ACC112 (cell line): ENCODE data around the gene ZNF433.
"Not testable (repeated sequence)": the region's sequence is repeated elsewhere in the genome, so short reads cannot be mapped to it uniquely, and the experiment has no call there.

Source experiments
- H2AFZ ChIP-seq: fragments of 200-600 bp; sonication (generic); one replicate; pipeline ENCODE4 v1.6.0; 2017; ENCODE audit warnings: antibody characterized with exemption, low read length; ENCODE audit not compliant: unreplicated experiment
- H3K27ac ChIP-seq: fragments of 200-600 bp; sonication (generic); 2 replicates; pipeline ENCODE4 v1.5.1; 2014; ENCODE audit warnings: low read depth, mild to moderate bottlenecking, antibody characterized with exemption, low read length, moderate library complexity
- H3K27me3 ChIP-seq: fragments of 200-600 bp; sonication (generic); 2 replicates; pipeline ENCODE4 v1.6.1; 2014; ENCODE audit warnings: mild to moderate bottlenecking, antibody characterized with exemption, low read length, moderate library complexity, mixed read lengths; ENCODE audit not compliant: insufficient read depth
- H3K36me3 ChIP-seq: fragments of 200-600 bp; sonication (generic); 2 replicates; pipeline ENCODE4 v1.6.1; 2016; ENCODE audit warnings: mild to moderate bottlenecking, antibody characterized with exemption, low read length, moderate library complexity, mixed read lengths; ENCODE audit not compliant: insufficient read depth
- H3K4me1 ChIP-seq: fragments of 200-600 bp; sonication (generic); one replicate; pipeline ENCODE4 v1.6.1; 2016; ENCODE audit warnings: low read length, mixed read lengths; ENCODE audit not compliant: insufficient read depth, unreplicated experiment, control insufficient read depth
- H3K4me3 ChIP-seq: fragments of 200-600 bp; sonication (generic); 2 replicates; pipeline ENCODE4 v1.5.1; 2014; ENCODE audit warnings: mild to moderate bottlenecking, low read depth, low read length
- H3K79me2 ChIP-seq: fragments of 200-600 bp; sonication (generic); one replicate; pipeline ENCODE4 v1.6.0; 2016; ENCODE audit warnings: low read length; ENCODE audit not compliant: control insufficient read depth, unreplicated experiment, insufficient read depth

ZNF433 gene

GRCh38 chr19:12047868-12048267 lies 12.4 kb upstream of the ZNF433 start:
- Histone ChIP-seq H3K36me3 (0 out of 2 replicates have a peak, but pooled peaks cover 9% of the 10 kb centered on the region), H3K27ac (no peak overlapping the region)

GRCh38 chr19:12043752-12044422 lies 8.4 kb upstream of the ZNF433 start:
- Histone ChIP-seq H3K4me1 (no peaks in the 10 kb centered on the region), H3K27ac (no peak overlapping the region), H2AFZ (no peak overlapping the region), H3K4me3 (no peak overlapping the region), H3K36me3 (0 out of 2 replicates have a peak, but pooled peaks cover 9% of the 10 kb centered on the region), H3K27me3 (no peaks in the 10 kb centered on the region), H3K79me2 (no peaks in the 10 kb centered on the region)

More at GRCh38 chr19:12047868-12048267, 12.4 kb upstream of the ZNF433 start:
- no peaks in the 10 kb centered on the region for H3K79me2 ChIP-seq
- no peak overlapping the region for H3K4me3 ChIP-seq
- no peaks in the 10 kb centered on the region for H3K27me3 ChIP-seq
- H3K4me1 ChIP-seq, result no peaks in the 10 kb centered on the region
- no peak overlapping the region for H2AFZ ChIP-seq

GRCh38 chr19:12042893-12043292 lies 7.4 kb upstream of the ZNF433 start:
- Histone ChIP-seq H2AFZ (no peak overlapping the region), H3K4me1 (no peaks in the 10 kb centered on the region), H3K27me3 (no peaks in the 10 kb centered on the region), H3K36me3 (0 out of 2 replicates have a peak, but pooled peaks cover 9% of the 10 kb centered on the region), H3K4me3 (no peak overlapping the region), H3K27ac (no peak overlapping the region), H3K79me2 (no peaks in the 10 kb centered on the region)

GRCh38 chr19:12034620-12035019 lies 859 bp downstream of the ZNF433 start:
- no peaks in the 10 kb centered on the region for H3K27me3 ChIP-seq
- peak overlapping the region; percentile 94 for H3K4me3 ChIP-seq
- peaks cover 14% of the 10 kb centered on the region for H3K79me2 ChIP-seq
- H3K36me3 ChIP-seq, result no peaks in the 10 kb centered on the region
- peaks cover 5% of the 10 kb centered on the region for H3K4me1 ChIP-seq
- no peak overlapping the region for H2AFZ ChIP-seq
- H3K27ac ChIP-seq, result no peak overlapping the region

- Histone ChIP-seq H3K79me2 (peaks cover 14% of the 10 kb centered on the region), H2AFZ (no peak overlapping the region), H3K36me3 (no peaks in the 10 kb centered on the region), H3K27ac (no peak overlapping the region), H3K4me1 (peaks cover 5% of the 10 kb centered on the region), H3K27me3 (no peaks in the 10 kb centered on the region), H3K4me3 (peak overlapping the region; percentile 94)
These were observed 1.3 kb downstream of the ZNF433 start for GRCh38 chr19:12034198-12034597.

- Histone ChIP-seq H3K36me3 (peaks cover 51% of the 10 kb centered on the region), H2AFZ (no peak overlapping the region), H3K4me1 (no peaks in the 10 kb centered on the region), H3K4me3 (no peak overlapping the region), H3K27me3 (no peaks in the 10 kb centered on the region), H3K27ac (no peak overlapping the region), H3K79me2 (peaks cover 4% of the 10 kb centered on the region)
These were observed 19.7 kb downstream of the ZNF433 start for GRCh38 chr19:12015753-12016116.

GRCh38 chr19:12015015-12015752 lies 20.3 kb downstream of the ZNF433 start:
- H3K36me3 ChIP-seq, result peaks cover 51% of the 10 kb centered on the region
- peaks cover 4% of the 10 kb centered on the region for H3K79me2 ChIP-seq
- H3K4me3 ChIP-seq, result no peak overlapping the region

GRCh38 chr19:12000152-12000981 lies 35.1 kb downstream of the ZNF433 start:
- H3K36me3 ChIP-seq, result peaks cover 3% of the 10 kb centered on the region; the same call in 1 of the 2 replicates
- H3K79me2 ChIP-seq, result peaks cover 14% of the 10 kb centered on the region
- H3K27ac ChIP-seq, result 0 out of 2 replicates have a peak overlapping the region, but pooled peaks have one; percentile 9
- no peaks in the 10 kb centered on the region for H3K27me3 ChIP-seq
- H3K4me3 ChIP-seq, result no peak overlapping the region
- no peak overlapping the region for H2AFZ ChIP-seq
- H3K4me1 ChIP-seq, result peaks cover 11% of the 10 kb centered on the region

More at GRCh38 chr19:12015015-12015752, 20.3 kb downstream of the ZNF433 start:
- H3K27ac ChIP-seq, result no peak overlapping the region
- no peaks in the 10 kb centered on the region for H3K4me1 ChIP-seq
- no peaks in the 10 kb centered on the region for H3K27me3 ChIP-seq
- H2AFZ ChIP-seq, result no peak overlapping the region

- H3K79me2 ChIP-seq, result peaks cover 35% of the 10 kb centered on the region
- peak overlapping the region; percentile 20 for H3K27ac ChIP-seq
- no peaks in the 10 kb centered on the region for H3K27me3 ChIP-seq
- peaks cover 24% of the 10 kb centered on the region for H3K4me1 ChIP-seq
- H2AFZ ChIP-seq, result no peak overlapping the region
- H3K4me3 ChIP-seq, result no peak overlapping the region
- peaks cover 3% of the 10 kb centered on the region; the same call in 1 of the 2 replicates for H3K36me3 ChIP-seq
These were observed 40.3 kb downstream of the ZNF433 start for GRCh38 chr19:11995174-11995573.

GRCh38 chr19:11991921-11992320 lies 43.6 kb downstream of the ZNF433 start:
- H3K27ac ChIP-seq, result peak overlapping the region; percentile 23; the same call in 1 of the 2 replicates
- H3K4me1 ChIP-seq, result peaks cover 22% of the 10 kb centered on the region
- not testable (repeated sequence) for H3K27me3 ChIP-seq, H3K4me3 ChIP-seq, H3K36me3 ChIP-seq
- H3K79me2 ChIP-seq, result peaks cover 29% of the 10 kb centered on the region
- H2AFZ ChIP-seq, result peak overlapping the region; percentile 50
